Panc1 (cell line): ENCODE data around the gene HDHD2. TPM values are rescaled to one million over a fixed set of nuclear protein-coding genes. Genes with fewer than 3 reads are reported as not detected.

Experiments used
- ATAC-seq: fragments of 200-7000 bp; cut with Tn5 transposase; 2 replicates; pipeline ENCODE4 v1.9.1; 2020; ENCODE audit warnings: mild to moderate bottlenecking, moderate library complexity
- BruUV-seq: library from RNA; stranded (reverse); fragments of 400-500 nt; replicated peaks from 2 replicates; lab custom pipeline; 2021; lab: Mats Ljungman, UMichigan
- CTCF ChIA-PET: fragments of 300-600 bp; sonication (Branson Sonifier 250); formaldehyde crosslinking; loops from one replicate; lab custom pipeline; 2022; ENCODE audit warnings: antibody characterized with exemption; lab: Charles Lee
- POLR2A ChIA-PET: fragments of 300-600 bp; sonication (Branson Sonifier 250); formaldehyde crosslinking; loops from one replicate; lab custom pipeline; 2022; ENCODE audit warnings: antibody characterized with exemption; lab: Charles Lee
- DNase-seq: peaks from one replicate; pipeline ENCODE4 v3.0.0-alpha.2; 2010; ENCODE audit warnings: low read depth, low spot score
- H3K27ac ChIP-seq: 2 replicates; pipeline ENCODE4 v1.5.1; 2011; ENCODE audit warnings: mild to moderate bottlenecking, low read length, inconsistent platforms
- H3K27me3 ChIP-seq: fragments of 200-500 bp; sonication (Bioruptor generic); 2 replicates; pipeline ENCODE4 v1.6.0; 2014; ENCODE audit warnings: low read length, inconsistent platforms; ENCODE audit not compliant: control insufficient read depth, insufficient read depth
- H3K36me3 ChIP-seq: fragments of 200-500 bp; sonication (Bioruptor generic); 2 replicates; pipeline ENCODE4 v1.5.1; 2014; ENCODE audit warnings: inconsistent platforms, mild to moderate bottlenecking, low read length, moderate library complexity; ENCODE audit not compliant: control insufficient read depth, insufficient read depth
- H3K4me1 ChIP-seq: 2 replicates; pipeline ENCODE4 v1.5.1; 2011; ENCODE audit warnings: inconsistent platforms, mild to moderate bottlenecking, low read length, moderate library complexity; ENCODE audit not compliant: control insufficient read depth, insufficient read depth
- H3K4me3 ChIP-seq, 2 experiments: 2 replicates each; pipeline ENCODE4 v1.5.1; 2011 to 2012; ENCODE audit warnings: low read depth in 2 of 2, low read length in 2 of 2, mild to moderate bottlenecking in 2 of 2, inconsistent platforms in 1 of 2, moderate library complexity in 1 of 2
- H3K9me3 ChIP-seq: fragments of 200-500 bp; sonication (Bioruptor generic); 2 replicates; pipeline ENCODE4 v1.5.1; 2014; ENCODE audit warnings: low read depth, mild to moderate bottlenecking, inconsistent platforms, low read length, moderate library complexity; ENCODE audit not compliant: control insufficient read depth, insufficient read depth
- CTCF ChIP-seq: fragments of 450-650 bp; IDR thresholded peaks from 2 replicates; pipeline ENCODE4 v1.5.1; 2017; ENCODE audit warnings: mild to moderate bottlenecking
- POLR2AphosphoS5 ChIP-seq: IDR thresholded peaks from 2 replicates; pipeline ENCODE4 v1.6.1; 2012; ENCODE audit warnings: mild to moderate bottlenecking, low read depth, low read length, moderate library complexity
- REST ChIP-seq, 2 experiments: IDR thresholded peaks; 2 replicates each; pipeline ENCODE4 v1.6.1; 2011 to 2012; ENCODE audit warnings: low read depth in 2 of 2, control low read depth in 1 of 2, low read length in 1 of 2, mild to moderate bottlenecking in 1 of 2, moderate library complexity in 1 of 2; ENCODE audit not compliant: insufficient read depth in 1 of 2
- SIN3A ChIP-seq: IDR thresholded peaks from 2 replicates; pipeline ENCODE4 v1.6.1; 2012; ENCODE audit warnings: low read depth, mild to moderate bottlenecking, low read length, moderate library complexity, borderline replicate concordance; ENCODE audit not compliant: insufficient read depth
- TCF7L2 ChIP-seq: IDR thresholded peaks from 2 replicates; pipeline ENCODE4 v1.6.1; 2011; ENCODE audit warnings: mild to moderate bottlenecking, low read depth, low read length, inconsistent platforms
- in situ Hi-C: cut with HindIII; loops from 2 replicates; pipeline ENCODE4 v1.10.0; 2016; ENCODE audit warnings: low sequenced_read_pairs, low pct_unique_long_range_greater_than_20kb
- intact Hi-C: fragments of 100-400 bp; cut with micrococcal nuclease; formaldehyde crosslinking; loops from one replicate; pipeline ENCODE4 v1.10.0; 2022; ENCODE audit not compliant: unreplicated experiment
- total RNA-seq: library from RNA; stranded (reverse); gene quantifications from one replicate; pipeline ENCODE4 v1.2.1, GENCODE V29; 2021; ENCODE audit not compliant: unreplicated experiment

Gene HDHD2
- total RNA-seq, 1 experiment from 2014 or later, result 24.6 TPM

- ChIA-PET CTCF (no interaction called here), POLR2A (no interaction called here)
- Histone ChIP-seq H3K4me3 (no peak overlapping the region), H3K27me3 (no peaks in the 10 kb centered on the region), H3K36me3 (no peaks in the 10 kb centered on the region; the same call in 1 of the 2 replicates), H3K4me1 (no peaks in the 10 kb centered on the region), H3K9me3 (no peaks in the 10 kb centered on the region), H3K27ac (no peak overlapping the region)
- ATAC-seq (no peak), DNase-seq (no peak)
- BruUV-seq, result no TSS peak
- no peak for TF ChIP-seq SIN3A
- TF ChIP-seq POLR2AphosphoS5, result no peak
- TF ChIP-seq REST (IDR thresholded peaks at IDR 0.05; ENCODE audit: insufficient read depth in 1 of 2, low read depth in 2 of 2, low read length in 1 of 2), result no peak
- TF ChIP-seq CTCF, result no peak
- TF ChIP-seq TCF7L2, result no peak
- intact Hi-C loops (no loop called here), in situ Hi-C loops (no loop called here)
These were observed 7.1 kb downstream of the HDHD2 start for GRCh38 chr18:47143153-47143552.

- BruUV-seq, result no TSS peak
- no peak for DNase-seq
- in situ Hi-C loops, result no loop called here
- Histone ChIP-seq H3K4me1 (no peaks in the 10 kb centered on the region), H3K36me3 (no peaks in the 10 kb centered on the region; the same call in 1 of the 2 replicates), H3K9me3 (no peaks in the 10 kb centered on the region), H3K27me3 (no peaks in the 10 kb centered on the region), H3K4me3 (no peak overlapping the region), H3K27ac (no peak overlapping the region)
- intact Hi-C loops, result no loop called here
- ChIA-PET CTCF (no interaction called here), POLR2A (no interaction called here)
- no peak for ATAC-seq
- TF ChIP-seq SIN3A (no peak), REST (IDR thresholded peaks at IDR 0.05; ENCODE audit: insufficient read depth in 1 of 2, low read depth in 2 of 2, low read length in 1 of 2) (no peak), POLR2AphosphoS5 (no peak), TCF7L2 (no peak), CTCF (no peak)
These were observed 9.0 kb downstream of the HDHD2 start for GRCh38 chr18:47141289-47141688.
